ENCODE data around the gene PPIP5K2.

DNA sequence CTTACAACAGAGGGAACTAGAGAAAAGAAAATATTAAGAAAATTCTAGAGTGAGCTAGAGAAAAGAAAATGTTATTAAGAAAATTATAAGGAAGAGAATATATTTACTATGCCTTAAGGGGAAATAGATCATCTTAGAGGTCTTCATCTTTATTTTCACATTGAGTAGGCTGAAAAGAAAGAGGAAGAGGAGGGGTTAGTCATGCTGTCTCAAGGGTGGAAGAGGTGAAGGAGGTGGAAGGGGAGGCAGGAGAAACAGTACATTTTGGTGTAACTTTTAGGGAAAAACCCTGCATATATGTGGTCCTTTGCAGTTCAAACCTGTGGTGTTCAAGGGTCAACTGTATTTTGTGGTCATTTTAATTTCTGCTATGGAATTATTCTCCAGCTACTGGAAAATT lies 46.6 kb downstream of the PPIP5K2 start:
- TF ChIP-seq, protein P1, sequence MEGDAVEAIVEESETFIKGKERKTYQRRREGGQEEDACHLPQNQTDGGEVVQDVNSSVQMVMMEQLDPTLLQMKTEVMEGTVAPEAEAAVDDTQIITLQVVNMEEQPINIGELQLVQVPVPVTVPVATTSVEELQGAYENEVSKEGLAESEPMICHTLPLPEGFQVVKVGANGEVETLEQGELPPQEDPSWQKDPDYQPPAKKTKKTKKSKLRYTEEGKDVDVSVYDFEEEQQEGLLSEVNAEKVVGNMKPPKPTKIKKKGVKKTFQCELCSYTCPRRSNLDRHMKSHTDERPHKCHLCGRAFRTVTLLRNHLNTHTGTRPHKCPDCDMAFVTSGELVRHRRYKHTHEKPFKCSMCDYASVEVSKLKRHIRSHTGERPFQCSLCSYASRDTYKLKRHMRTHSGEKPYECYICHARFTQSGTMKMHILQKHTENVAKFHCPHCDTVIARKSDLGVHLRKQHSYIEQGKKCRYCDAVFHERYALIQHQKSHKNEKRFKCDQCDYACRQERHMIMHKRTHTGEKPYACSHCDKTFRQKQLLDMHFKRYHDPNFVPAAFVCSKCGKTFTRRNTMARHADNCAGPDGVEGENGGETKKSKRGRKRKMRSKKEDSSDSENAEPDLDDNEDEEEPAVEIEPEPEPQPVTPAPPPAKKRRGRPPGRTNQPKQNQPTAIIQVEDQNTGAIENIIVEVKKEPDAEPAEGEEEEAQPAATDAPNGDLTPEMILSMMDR (IDR thresholded peaks at IDR 0.05), result no peak
- TF ChIP-seq POLR2AphosphoS5 (IDR thresholded peaks at IDR 0.05) (no peak), POLR2A (IDR thresholded peaks at IDR 0.05) (no peak)

Measured in upper lobe of left lung (tissue), 4 donors.